Mesenchymal stem cell (in vitro differentiated cells and primary cell): ENCODE data around the gene SFMBT2.

ENCODE experiments used
- DNase-seq: peaks from one replicate; pipeline ENCODE4 v3.0.0-alpha.2; 2013
- H2AFZ ChIP-seq: one replicate; pipeline ENCODE4 v1.6.1; 2013; ENCODE audit warnings: low read depth, mild to moderate bottlenecking, control low read depth, inconsistent platforms, low read length, moderate library complexity
- H2AK5ac ChIP-seq: 2 replicates; pipeline ENCODE4 v1.6.1; 2013; ENCODE audit warnings: low read length, moderate library complexity, mild to moderate bottlenecking, inconsistent platforms; ENCODE audit not compliant: severe bottlenecking
- H2BK120ac ChIP-seq: one replicate; pipeline ENCODE4 v1.6.1; 2013; ENCODE audit warnings: low read depth, mild to moderate bottlenecking, inconsistent platforms, low read length, moderate library complexity
- H2BK12ac ChIP-seq, 2 experiments: one replicate each; pipeline ENCODE4 v1.6.1; 2013; ENCODE audit warnings: inconsistent platforms in 2 of 2, low read length in 2 of 2, mild to moderate bottlenecking in 2 of 2, moderate library complexity in 2 of 2, control low read depth in 1 of 2
- H2BK15ac ChIP-seq: one replicate; pipeline ENCODE4 v1.6.1; 2013; ENCODE audit warnings: mild to moderate bottlenecking, low read depth, inconsistent platforms; ENCODE audit not compliant: poor library complexity, severe bottlenecking
- H2BK5ac ChIP-seq: 2 replicates; pipeline ENCODE4 v1.6.1; 2013; ENCODE audit warnings: low read depth, mild to moderate bottlenecking, low read length, control low read depth, inconsistent platforms; ENCODE audit not compliant: poor library complexity, severe bottlenecking
- H3K14ac ChIP-seq, 2 experiments: one replicate each; pipeline ENCODE4 v1.6.1; 2013; ENCODE audit warnings: inconsistent platforms in 2 of 2, low read length in 2 of 2, control low read depth in 1 of 2, mild to moderate bottlenecking in 1 of 2, moderate library complexity in 1 of 2
- H3K18ac ChIP-seq, 2 experiments: one replicate each; pipeline ENCODE4 v1.6.1; 2013; ENCODE audit warnings: inconsistent platforms in 2 of 2, low read length in 2 of 2, control low read depth in 1 of 2, low read depth in 1 of 2, mild to moderate bottlenecking in 1 of 2
- H3K23ac ChIP-seq, 2 experiments: one replicate each; pipeline ENCODE4 v1.6.1; 2013; ENCODE audit warnings: inconsistent platforms in 2 of 2, low read length in 2 of 2, mild to moderate bottlenecking in 2 of 2, moderate library complexity in 2 of 2, control low read depth in 1 of 2
- H3K27ac ChIP-seq: 2 replicates; pipeline ENCODE4 v1.5.1; 2013; ENCODE audit warnings: mild to moderate bottlenecking, moderate library complexity, low read length, control low read depth, inconsistent platforms; ENCODE audit not compliant: poor library complexity, severe bottlenecking
- H3K27me3 ChIP-seq, 2 experiments: 2 replicates each; pipeline versions ENCODE4 v1.6.1 to v1.7.0; 2013; ENCODE audit warnings: low read length in 2 of 2, mild to moderate bottlenecking in 2 of 2, moderate library complexity in 2 of 2, control low read depth in 1 of 2, inconsistent platforms in 1 of 2; ENCODE audit not compliant: control insufficient read depth in 1 of 2, insufficient read depth in 1 of 2
- H3K36me3 ChIP-seq, 2 experiments: 2 replicates each; pipeline versions ENCODE4 v1.6.1 to v1.7.0; 2013; ENCODE audit warnings: low read length in 2 of 2, control low read depth in 1 of 2, inconsistent platforms in 1 of 2, low read depth in 1 of 2, mild to moderate bottlenecking in 1 of 2; ENCODE audit not compliant: insufficient read depth in 2 of 2, control insufficient read depth in 1 of 2
- H3K4ac ChIP-seq, 2 experiments: one replicate each; pipeline ENCODE4 v1.6.1; 2013; ENCODE audit warnings: inconsistent platforms in 2 of 2, low read length in 2 of 2, mild to moderate bottlenecking in 2 of 2, moderate library complexity in 2 of 2, control low read depth in 1 of 2, low read depth in 1 of 2
- H3K4me1 ChIP-seq: 2 replicates; pipeline ENCODE4 v1.6.1; 2013; ENCODE audit warnings: low read depth, low read length, control low read depth; ENCODE audit not compliant: control insufficient read depth, insufficient read depth
- H3K4me2 ChIP-seq: 2 replicates; pipeline ENCODE4 v1.6.1; 2013; ENCODE audit warnings: low read length, mild to moderate bottlenecking, inconsistent platforms; ENCODE audit not compliant: poor library complexity, severe bottlenecking
- H3K4me3 ChIP-seq, 2 experiments: 2 replicates each; pipeline versions ENCODE4 v1.5.1 to v1.7.0; 2013; ENCODE audit warnings: low read length in 2 of 2, mild to moderate bottlenecking in 2 of 2, control low read depth in 1 of 2, low read depth in 1 of 2; ENCODE audit not compliant: insufficient read depth in 1 of 2
- H3K79me1 ChIP-seq: replicated peaks from 2 replicates; pipeline ENCODE4 v1.6.1; 2013; ENCODE audit warnings: mild to moderate bottlenecking, control low read depth, low read length, inconsistent platforms; ENCODE audit not compliant: poor library complexity, severe bottlenecking
- H3K9ac ChIP-seq: 2 replicates; pipeline ENCODE4 v1.7.0; 2013; ENCODE audit warnings: mild to moderate bottlenecking, low read length, moderate library complexity
- H3K9me3 ChIP-seq: 2 replicates; pipeline ENCODE4 v1.7.0; 2013; ENCODE audit warnings: mild to moderate bottlenecking, low read length; ENCODE audit not compliant: control insufficient read depth
- H4K8ac ChIP-seq: one replicate; pipeline ENCODE4 v1.6.1; 2013; ENCODE audit warnings: inconsistent platforms, mild to moderate bottlenecking, low read length, moderate library complexity
- H4K91ac ChIP-seq: one replicate; pipeline ENCODE4 v1.6.1; 2013; ENCODE audit warnings: mild to moderate bottlenecking, low read length, inconsistent platforms
- WGBS: methylation state at CpG from one replicate; pipeline ENCODE4 v1.1.7; 2013; ENCODE audit warnings: mixed read lengths; 5-methylcytosine and 5-hydroxymethylcytosine counted together

The SFMBT2 gene

GRCh38 chr10:7285522-7286322 lies 125.1 kb downstream of the SFMBT2 start:
- H3K9ac ChIP-seq = no peak overlapping the region
- DNase-seq = no peak
- H2BK15ac ChIP-seq = no peak overlapping the region
- H3K4me2 ChIP-seq = no peak overlapping the region
- H2BK12ac ChIP-seq = no peak overlapping the region
- H3K4ac ChIP-seq = no peak overlapping the region
- H3K23ac ChIP-seq = no peak overlapping the region
- WGBS = 95% methylated on average over 5 of the region's 6 CpGs
- H2AFZ ChIP-seq = no peak overlapping the region
- H3K27ac ChIP-seq = no peak overlapping the region
- no peaks in the 10 kb centered on the region for H3K4me1 ChIP-seq
- no peak overlapping the region for H4K8ac ChIP-seq
- no peak overlapping the region for H3K18ac ChIP-seq
- no peaks in the 10 kb centered on the region for H3K9me3 ChIP-seq
- no peak overlapping the region for H2BK5ac ChIP-seq
- H2BK120ac ChIP-seq = no peak overlapping the region
- no peaks in the 10 kb centered on the region for H3K79me1 ChIP-seq
- peaks cover 0 to 4% of the 10 kb centered on the region in 2 experiments for H3K36me3 ChIP-seq
- H3K14ac ChIP-seq = no peak overlapping the region
- H3K27me3 ChIP-seq = no peaks in the 10 kb centered on the region
- no peak overlapping the region for H4K91ac ChIP-seq
- H3K4me3 ChIP-seq = no peak overlapping the region
- no peak overlapping the region for H2AK5ac ChIP-seq

- Histone ChIP-seq H3K36me3 (peaks cover 0 to 4% of the 10 kb centered on the region in 2 experiments), H3K4me3 (no peak overlapping the region), H3K79me1 (no peaks in the 10 kb centered on the region), H2BK12ac (no peak overlapping the region), H3K9ac (no peak overlapping the region), H3K27ac (no peak overlapping the region), H2BK120ac (no peak overlapping the region), H3K18ac (no peak overlapping the region), H3K14ac (no peak overlapping the region), H2BK15ac (no peak overlapping the region), H3K23ac (no peak overlapping the region), H3K4me2 (no peak overlapping the region), H3K4ac (no peak overlapping the region), H4K91ac (no peak overlapping the region), H4K8ac (no peak overlapping the region), H3K4me1 (no peaks in the 10 kb centered on the region), H2AFZ (no peak overlapping the region), H3K27me3 (no peaks in the 10 kb centered on the region), H2BK5ac (no peak overlapping the region), H3K9me3 (no peaks in the 10 kb centered on the region), H2AK5ac (no peak overlapping the region)
- DNase-seq = no peak
- 89% methylated on average over 2 of the region's 2 CpGs for WGBS
Observed at GRCh38 chr10:7283246-7283645, 127.6 kb downstream of the SFMBT2 start.

DNA sequence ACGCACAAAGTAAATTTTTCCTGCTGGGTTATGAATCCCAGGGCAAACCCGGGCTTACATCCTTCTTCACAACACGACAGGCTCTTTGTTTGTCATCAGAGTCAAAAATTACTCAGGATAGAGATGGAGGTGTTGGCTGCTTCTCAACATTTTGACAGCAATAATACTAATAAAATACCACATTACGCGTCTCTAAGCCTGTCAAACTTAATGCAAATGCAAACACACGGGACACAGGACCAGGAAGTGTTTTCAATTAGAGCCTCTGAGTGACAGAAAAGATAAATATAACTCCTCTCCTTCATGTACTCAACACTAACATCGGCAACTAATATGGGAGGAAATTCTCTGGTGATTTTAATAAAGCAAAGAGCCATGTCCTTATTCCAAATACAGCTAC lies 128.4 kb downstream of the SFMBT2 start:
- no peak overlapping the region for H2BK12ac ChIP-seq
- no peak overlapping the region for H2BK120ac ChIP-seq
- no peak overlapping the region for H3K14ac ChIP-seq
- no peak overlapping the region for H3K4ac ChIP-seq
- H3K4me1 ChIP-seq = no peaks in the 10 kb centered on the region
- no peak overlapping the region for H3K9ac ChIP-seq
- no peak overlapping the region for H3K27ac ChIP-seq
- H3K23ac ChIP-seq = no peak overlapping the region
- no peaks in the 10 kb centered on the region for H3K79me1 ChIP-seq
- H2BK5ac ChIP-seq = no peak overlapping the region
- no peak overlapping the region for H3K18ac ChIP-seq
- no peak overlapping the region for H2BK15ac ChIP-seq
- H4K8ac ChIP-seq = no peak overlapping the region
- DNase-seq = no peak
- H3K9me3 ChIP-seq = no peaks in the 10 kb centered on the region
- H3K4me3 ChIP-seq = no peak overlapping the region
- 90% methylated on average over 6 of the region's 7 CpGs for WGBS
- H2AFZ ChIP-seq = no peak overlapping the region
- no peak overlapping the region for H3K4me2 ChIP-seq
- peaks cover 0 to 4% of the 10 kb centered on the region in 2 experiments for H3K36me3 ChIP-seq
- no peak overlapping the region for H2AK5ac ChIP-seq
- H4K91ac ChIP-seq = no peak overlapping the region
- H3K27me3 ChIP-seq = no peaks in the 10 kb centered on the region

DNA sequence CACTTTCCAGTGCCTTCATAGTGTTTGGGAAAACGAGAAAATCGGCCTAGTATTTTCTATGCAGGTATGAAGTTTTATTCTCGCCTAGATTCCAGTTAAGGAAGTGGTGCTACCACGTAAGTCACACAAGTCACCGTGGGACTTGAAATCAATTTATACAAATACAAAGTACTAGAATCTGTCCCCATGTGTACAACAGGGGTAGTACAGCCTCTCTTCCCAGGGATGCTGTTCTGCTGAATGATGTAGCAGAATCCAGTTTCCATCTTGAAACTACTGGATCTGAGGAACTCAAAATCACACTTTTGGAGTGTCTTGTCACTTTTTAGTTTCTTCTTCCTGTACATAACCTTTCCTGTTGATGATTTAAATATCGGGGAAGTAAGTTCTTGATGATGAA lies 129.4 kb downstream of the SFMBT2 start:
- Histone ChIP-seq H3K27ac (no peak overlapping the region), H3K4me2 (no peak overlapping the region), H2AK5ac (no peak overlapping the region), H2BK120ac (no peak overlapping the region), H3K18ac (no peak overlapping the region), H3K79me1 (no peaks in the 10 kb centered on the region), H3K23ac (no peak overlapping the region), H2BK15ac (no peak overlapping the region), H3K9me3 (no peaks in the 10 kb centered on the region), H3K14ac (no peak overlapping the region), H4K8ac (no peak overlapping the region), H3K36me3 (peaks cover 0 to 4% of the 10 kb centered on the region in 2 experiments), H3K27me3 (no peaks in the 10 kb centered on the region), H2BK12ac (no peak overlapping the region), H2BK5ac (no peak overlapping the region), H2AFZ (no peak overlapping the region), H3K4ac (no peak overlapping the region), H3K4me1 (no peaks in the 10 kb centered on the region), H3K9ac (no peak overlapping the region), H4K91ac (no peak overlapping the region), H3K4me3 (no peak overlapping the region)
- WGBS = 100% methylated on average over 5 of the region's 6 CpGs
- DNase-seq = no peak
